Measurements from ENCODE around the gene TRIM27.

- TF ChIP-seq CTCF (conservative IDR thresholded peaks at IDR 0.05 in 1 of 2, IDR thresholded peaks at IDR 0.05 in 1 of 2; ENCODE audit: low read depth in 1 of 2, low read length in 2 of 2) (no peak), EZH2 (IDR thresholded peaks at IDR 0.05; ENCODE audit: low read length, missing control alignments) (no peak)
These were observed 8.8 kb downstream of the TRIM27 start for GRCh38 chr6:28914941-28915340.
